ENCODE measurements around the gene RPS6KA5. TPM values are rescaled to one million over a fixed set of nuclear protein-coding genes. Genes with fewer than 3 reads are reported as not detected.

Gene RPS6KA5
- total RNA-seq, 1 donor from 2014 or later: 0.21 TPM

GRCh38 chr14:90880282-90880681 lies 180.2 kb downstream of the RPS6KA5 start:
- no peak overlapping the region for H3K27ac ChIP-seq
- peaks cover 0 to 10% of the 10 kb centered on the region in 2 donors for H3K9me3 ChIP-seq
- intact Hi-C loops (cut with DNase I): no loop called here
- no peak for DNase-seq (ENCODE audit: low spot score in 2 of 2)
- H3K4me3 ChIP-seq: no peak overlapping the region
- H3K4me1 ChIP-seq: no peaks in the 10 kb centered on the region
- H3K36me3 ChIP-seq: no peaks in the 10 kb centered on the region
- no peak for TF ChIP-seq CTCF (IDR thresholded peaks at IDR 0.05)
- H3K27me3 ChIP-seq: no peaks in the 10 kb centered on the region

GRCh38 chr14:90874599-90874998 lies 185.8 kb downstream of the RPS6KA5 start:
- TF ChIP-seq CTCF (IDR thresholded peaks at IDR 0.05): no peak
- Histone ChIP-seq H3K4me1 (no peaks in the 10 kb centered on the region), H3K27me3 (no peaks in the 10 kb centered on the region), H3K36me3 (peaks cover 0 to 4% of the 10 kb centered on the region in 2 donors), H3K9me3 (no peaks in the 10 kb centered on the region), H3K27ac (no peak overlapping the region), H3K4me3 (no peak overlapping the region)
- no peak for DNase-seq (ENCODE audit: low spot score in 2 of 2)
- intact Hi-C loops (cut with DNase I): no loop called here

GRCh38 chr14:90871605-90872233 lies 188.7 kb downstream of the RPS6KA5 start:
- intact Hi-C loops (cut with DNase I): no loop called here
- no peak for DNase-seq (ENCODE audit: low spot score in 2 of 2)
- Histone ChIP-seq H3K4me3 (no peak overlapping the region), H3K4me1 (no peaks in the 10 kb centered on the region), H3K27me3 (no peaks in the 10 kb centered on the region), H3K36me3 (peaks cover 0 to 4% of the 10 kb centered on the region in 2 donors), H3K27ac (no peak overlapping the region), H3K9me3 (no peaks in the 10 kb centered on the region)
- TF ChIP-seq CTCF (IDR thresholded peaks at IDR 0.05): no peak

- Histone ChIP-seq H3K27ac (no peak overlapping the region), H3K9me3 (no peaks in the 10 kb centered on the region), H3K36me3 (peaks cover 0 to 4% of the 10 kb centered on the region in 2 donors), H3K4me1 (no peaks in the 10 kb centered on the region), H3K4me3 (no peak overlapping the region), H3K27me3 (no peaks in the 10 kb centered on the region)
- DNase-seq (ENCODE audit: low spot score in 2 of 2): no peak
- no peak for TF ChIP-seq CTCF (IDR thresholded peaks at IDR 0.05)
- intact Hi-C loops (cut with DNase I): no loop called here
These were observed 189.4 kb downstream of the RPS6KA5 start for GRCh38 chr14:90870950-90871604.

GRCh38 chr14:90867501-90867900 lies 192.9 kb downstream of the RPS6KA5 start:
- no peaks in the 10 kb centered on the region for H3K4me1 ChIP-seq
- intact Hi-C loops (cut with DNase I): no loop called here
- H3K27me3 ChIP-seq: no peaks in the 10 kb centered on the region
- H3K9me3 ChIP-seq: no peaks in the 10 kb centered on the region
- H3K36me3 ChIP-seq: no peaks in the 10 kb centered on the region
- TF ChIP-seq CTCF (IDR thresholded peaks at IDR 0.05): no peak
- H3K27ac ChIP-seq: no peak overlapping the region
- no peak overlapping the region for H3K4me3 ChIP-seq
- DNase-seq (ENCODE audit: low spot score in 2 of 2): no peak

Data from ascending aorta (tissue), 2 donors.